Measurements from ENCODE around the gene UPK3A. TPM values are rescaled to one million over a fixed set of nuclear protein-coding genes. Genes with fewer than 3 reads are reported as not detected.

Gene UPK3A
- polyA plus RNA-seq, 1 of the 3 experiments (the other 2 are of a cell fraction) = not detected

DNA sequence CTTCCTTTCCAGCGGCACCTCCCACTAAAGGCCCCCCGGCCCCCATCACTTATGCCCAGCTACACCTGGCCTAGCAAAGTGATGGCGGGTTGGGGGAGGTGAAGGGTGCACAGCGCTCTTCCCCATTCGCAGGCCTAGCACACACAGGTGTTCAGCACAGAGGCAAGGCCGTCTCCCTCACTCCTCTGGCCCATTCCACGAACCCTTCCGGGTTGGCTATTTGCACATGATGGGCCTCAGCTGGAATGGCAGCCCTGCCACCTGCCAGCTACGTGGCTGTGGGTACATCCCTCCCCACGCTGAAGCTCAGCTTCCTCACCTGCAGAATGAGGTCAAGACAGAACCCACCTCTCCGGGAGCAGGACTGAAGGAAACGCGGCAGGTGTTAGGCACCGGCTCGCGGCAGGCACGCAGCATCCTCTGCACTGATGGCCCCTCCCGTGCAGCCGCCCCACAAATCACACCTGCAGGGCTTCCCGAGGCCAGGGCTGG lies 48.9 kb upstream of the UPK3A start:
- Histone ChIP-seq H3K36me3 (replicated peaks in 1 of 2; ENCODE audit: control insufficient read depth in 1 of 2, insufficient read depth in 2 of 2, low read length in 1 of 2) (peaks cover 0 to 5% of the 10 kb centered on the region in 2 experiments), H3K79me2 (ENCODE audit: insufficient read depth) (peaks cover 32% of the 10 kb centered on the region), H3K4me3 (ENCODE audit: low read depth in 2 of 2, low read length in 1 of 2) (no peak overlapping the region), H3K27me3 (ENCODE audit: insufficient read depth) (no peaks in the 10 kb centered on the region), H3K27ac (ENCODE audit: low read depth in 2 of 2, low read length in 1 of 2) (no peak overlapping the region), H2AFZ (ENCODE audit: low read depth) (no peak overlapping the region), H3K4me2 (no peak overlapping the region), H3K9me3 (no peaks in the 10 kb centered on the region), H3K9ac (no peak overlapping the region), H4K20me1 (ENCODE audit: insufficient read depth) (peaks cover 36% of the 10 kb centered on the region), H3F3A (replicated peaks; ENCODE audit: insufficient read depth) (no peaks in the 10 kb centered on the region), H3K9me2 (no peaks in the 10 kb centered on the region), H3K4me1 (ENCODE audit: control insufficient read depth in 1 of 2, insufficient read depth in 2 of 2, low read depth in 1 of 2, low read length in 1 of 2) (peaks cover 6 to 12% of the 10 kb centered on the region in 2 experiments; a peak in 2 of 4 replicates)
- no peak for DNase-seq
- WGBS (ENCODE audit: low lambda C conversion rate) = 88% methylated on average over 9 of the region's 20 CpGs
- TF ChIP-seq RFX5 (IDR thresholded peaks at IDR 0.05; ENCODE audit: low read length) = no peak
- no peak for TF ChIP-seq SIN3A (IDR thresholded peaks at IDR 0.05; ENCODE audit: borderline replicate concordance, low read depth, low read length)
- TF ChIP-seq, protein P1, sequence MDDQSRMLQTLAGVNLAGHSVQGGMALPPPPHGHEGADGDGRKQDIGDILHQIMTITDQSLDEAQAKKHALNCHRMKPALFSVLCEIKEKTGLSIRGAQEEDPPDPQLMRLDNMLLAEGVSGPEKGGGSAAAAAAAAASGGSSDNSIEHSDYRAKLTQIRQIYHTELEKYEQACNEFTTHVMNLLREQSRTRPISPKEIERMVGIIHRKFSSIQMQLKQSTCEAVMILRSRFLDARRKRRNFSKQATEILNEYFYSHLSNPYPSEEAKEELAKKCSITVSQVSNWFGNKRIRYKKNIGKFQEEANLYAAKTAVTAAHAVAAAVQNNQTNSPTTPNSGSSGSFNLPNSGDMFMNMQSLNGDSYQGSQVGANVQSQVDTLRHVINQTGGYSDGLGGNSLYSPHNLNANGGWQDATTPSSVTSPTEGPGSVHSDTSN (IDR thresholded peaks at IDR 0.05) = no peak
- TF ChIP-seq, protein P2, sequence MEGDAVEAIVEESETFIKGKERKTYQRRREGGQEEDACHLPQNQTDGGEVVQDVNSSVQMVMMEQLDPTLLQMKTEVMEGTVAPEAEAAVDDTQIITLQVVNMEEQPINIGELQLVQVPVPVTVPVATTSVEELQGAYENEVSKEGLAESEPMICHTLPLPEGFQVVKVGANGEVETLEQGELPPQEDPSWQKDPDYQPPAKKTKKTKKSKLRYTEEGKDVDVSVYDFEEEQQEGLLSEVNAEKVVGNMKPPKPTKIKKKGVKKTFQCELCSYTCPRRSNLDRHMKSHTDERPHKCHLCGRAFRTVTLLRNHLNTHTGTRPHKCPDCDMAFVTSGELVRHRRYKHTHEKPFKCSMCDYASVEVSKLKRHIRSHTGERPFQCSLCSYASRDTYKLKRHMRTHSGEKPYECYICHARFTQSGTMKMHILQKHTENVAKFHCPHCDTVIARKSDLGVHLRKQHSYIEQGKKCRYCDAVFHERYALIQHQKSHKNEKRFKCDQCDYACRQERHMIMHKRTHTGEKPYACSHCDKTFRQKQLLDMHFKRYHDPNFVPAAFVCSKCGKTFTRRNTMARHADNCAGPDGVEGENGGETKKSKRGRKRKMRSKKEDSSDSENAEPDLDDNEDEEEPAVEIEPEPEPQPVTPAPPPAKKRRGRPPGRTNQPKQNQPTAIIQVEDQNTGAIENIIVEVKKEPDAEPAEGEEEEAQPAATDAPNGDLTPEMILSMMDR (IDR thresholded peaks at IDR 0.05) = no peak
- no peak for TF ChIP-seq NRF1 (IDR thresholded peaks at IDR 0.05; ENCODE audit: low read depth, low read length)
- ChIA-PET CTCF (interaction anchor here (1.0 to 1.1 kb wide), 2 partner anchors 15 to 25 kb away, joined by 3 read pairs; no protein-coding TSS in a partner anchor), POLR2A (no interaction called here)

DNA sequence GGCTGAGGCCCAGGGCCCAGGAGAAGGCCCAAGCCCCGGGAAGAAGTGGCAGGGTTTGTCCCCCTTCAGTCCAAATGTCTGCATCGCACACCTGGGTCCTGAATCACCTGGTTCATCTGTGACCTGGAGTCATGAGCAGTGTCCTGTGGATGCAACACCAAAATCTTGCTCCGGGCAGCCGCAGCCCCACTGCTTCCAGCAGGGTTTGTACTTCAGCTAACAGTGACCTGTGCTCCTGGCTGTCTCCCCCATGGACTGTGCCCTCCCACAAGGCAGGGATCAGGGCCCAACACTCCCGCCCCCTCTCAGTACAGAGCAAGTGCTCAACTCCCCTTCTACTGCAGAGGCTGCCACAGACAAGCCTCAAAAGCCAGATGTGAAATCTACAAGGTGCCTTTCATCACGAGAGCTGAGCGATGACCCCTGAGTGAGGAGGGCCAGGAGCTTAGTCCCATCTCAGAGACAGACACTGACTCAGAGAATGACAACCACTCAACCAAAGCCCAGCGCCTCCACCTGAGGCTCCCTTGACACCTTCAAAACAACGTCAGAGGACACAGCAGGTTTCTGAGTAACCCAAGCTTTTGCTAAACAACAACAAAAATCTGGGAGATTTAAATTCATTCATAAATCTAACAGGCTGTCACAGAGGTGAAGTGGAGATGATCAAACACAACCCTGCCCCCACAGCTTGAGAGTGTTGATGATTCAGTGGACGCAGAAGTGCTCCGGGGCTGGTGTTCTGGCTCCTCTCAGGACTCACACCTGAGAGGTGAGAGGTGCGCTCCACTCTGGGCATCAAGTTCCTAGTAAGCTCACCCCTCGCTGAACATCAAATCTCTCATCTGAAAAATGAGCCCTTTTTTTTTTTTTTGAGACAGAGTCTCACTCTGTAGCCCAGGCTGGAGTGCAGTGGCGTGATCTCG lies 47.4 kb upstream of the UPK3A start:
- POLR2A ChIA-PET = no interaction called here
- TF ChIP-seq, protein P3, sequence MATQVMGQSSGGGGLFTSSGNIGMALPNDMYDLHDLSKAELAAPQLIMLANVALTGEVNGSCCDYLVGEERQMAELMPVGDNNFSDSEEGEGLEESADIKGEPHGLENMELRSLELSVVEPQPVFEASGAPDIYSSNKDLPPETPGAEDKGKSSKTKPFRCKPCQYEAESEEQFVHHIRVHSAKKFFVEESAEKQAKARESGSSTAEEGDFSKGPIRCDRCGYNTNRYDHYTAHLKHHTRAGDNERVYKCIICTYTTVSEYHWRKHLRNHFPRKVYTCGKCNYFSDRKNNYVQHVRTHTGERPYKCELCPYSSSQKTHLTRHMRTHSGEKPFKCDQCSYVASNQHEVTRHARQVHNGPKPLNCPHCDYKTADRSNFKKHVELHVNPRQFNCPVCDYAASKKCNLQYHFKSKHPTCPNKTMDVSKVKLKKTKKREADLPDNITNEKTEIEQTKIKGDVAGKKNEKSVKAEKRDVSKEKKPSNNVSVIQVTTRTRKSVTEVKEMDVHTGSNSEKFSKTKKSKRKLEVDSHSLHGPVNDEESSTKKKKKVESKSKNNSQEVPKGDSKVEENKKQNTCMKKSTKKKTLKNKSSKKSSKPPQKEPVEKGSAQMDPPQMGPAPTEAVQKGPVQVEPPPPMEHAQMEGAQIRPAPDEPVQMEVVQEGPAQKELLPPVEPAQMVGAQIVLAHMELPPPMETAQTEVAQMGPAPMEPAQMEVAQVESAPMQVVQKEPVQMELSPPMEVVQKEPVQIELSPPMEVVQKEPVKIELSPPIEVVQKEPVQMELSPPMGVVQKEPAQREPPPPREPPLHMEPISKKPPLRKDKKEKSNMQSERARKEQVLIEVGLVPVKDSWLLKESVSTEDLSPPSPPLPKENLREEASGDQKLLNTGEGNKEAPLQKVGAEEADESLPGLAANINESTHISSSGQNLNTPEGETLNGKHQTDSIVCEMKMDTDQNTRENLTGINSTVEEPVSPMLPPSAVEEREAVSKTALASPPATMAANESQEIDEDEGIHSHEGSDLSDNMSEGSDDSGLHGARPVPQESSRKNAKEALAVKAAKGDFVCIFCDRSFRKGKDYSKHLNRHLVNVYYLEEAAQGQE (IDR thresholded peaks at IDR 0.05; ENCODE audit: low read depth, low read length) = no peak
- no peak for TF ChIP-seq FOXM1 (IDR thresholded peaks at IDR 0.05; ENCODE audit: low read depth)
- no peak for TF ChIP-seq TAF1 (IDR thresholded peaks at IDR 0.05; ENCODE audit: borderline replicate concordance, low read depth, low read length)
- no peak for TF ChIP-seq TEAD4 (IDR thresholded peaks at IDR 0.05; ENCODE audit: borderline replicate concordance, insufficient read depth)
- TF ChIP-seq SIN3A (IDR thresholded peaks at IDR 0.05; ENCODE audit: borderline replicate concordance, low read depth, low read length) = no peak
- no peak for TF ChIP-seq TCF12 (IDR thresholded peaks at IDR 0.05)
- TF ChIP-seq NRF1 (IDR thresholded peaks at IDR 0.05; ENCODE audit: low read depth, low read length) = no peak
- no peak for TF ChIP-seq EP300 (IDR thresholded peaks at IDR 0.05; ENCODE audit: borderline replicate concordance in 1 of 2, low read depth in 1 of 2, low read length in 1 of 2)
- no peak for TF ChIP-seq ELF1 (IDR thresholded peaks at IDR 0.05)
- TF ChIP-seq, protein P1 (IDR thresholded peaks at IDR 0.05) = no peak
- TF ChIP-seq, protein P4, sequence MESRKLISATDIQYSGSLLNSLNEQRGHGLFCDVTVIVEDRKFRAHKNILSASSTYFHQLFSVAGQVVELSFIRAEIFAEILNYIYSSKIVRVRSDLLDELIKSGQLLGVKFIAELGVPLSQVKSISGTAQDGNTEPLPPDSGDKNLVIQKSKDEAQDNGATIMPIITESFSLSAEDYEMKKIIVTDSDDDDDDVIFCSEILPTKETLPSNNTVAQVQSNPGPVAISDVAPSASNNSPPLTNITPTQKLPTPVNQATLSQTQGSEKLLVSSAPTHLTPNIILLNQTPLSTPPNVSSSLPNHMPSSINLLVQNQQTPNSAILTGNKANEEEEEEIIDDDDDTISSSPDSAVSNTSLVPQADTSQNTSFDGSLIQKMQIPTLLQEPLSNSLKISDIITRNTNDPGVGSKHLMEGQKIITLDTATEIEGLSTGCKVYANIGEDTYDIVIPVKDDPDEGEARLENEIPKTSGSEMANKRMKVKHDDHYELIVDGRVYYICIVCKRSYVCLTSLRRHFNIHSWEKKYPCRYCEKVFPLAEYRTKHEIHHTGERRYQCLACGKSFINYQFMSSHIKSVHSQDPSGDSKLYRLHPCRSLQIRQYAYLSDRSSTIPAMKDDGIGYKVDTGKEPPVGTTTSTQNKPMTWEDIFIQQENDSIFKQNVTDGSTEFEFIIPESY (IDR thresholded peaks at IDR 0.05; ENCODE audit: borderline replicate concordance, low read depth) = no peak
- no peak for TF ChIP-seq RFX5 (IDR thresholded peaks at IDR 0.05; ENCODE audit: low read length)

More for the DNA sequence above, 47.4 kb upstream of the UPK3A start:
- H3K9me3 ChIP-seq = no peaks in the 10 kb centered on the region
- H4K20me1 ChIP-seq (ENCODE audit: insufficient read depth) = peaks cover 36% of the 10 kb centered on the region
- peaks cover 6 to 17% of the 10 kb centered on the region in 2 experiments; a peak in 2 of 4 replicates for H3K4me1 ChIP-seq (ENCODE audit: control insufficient read depth in 1 of 2, insufficient read depth in 2 of 2, low read depth in 1 of 2, low read length in 1 of 2)
- no peaks in the 10 kb centered on the region for H3K27me3 ChIP-seq (ENCODE audit: insufficient read depth)
- H3K9ac ChIP-seq = no peak overlapping the region
- H3K4me3 ChIP-seq (ENCODE audit: low read depth in 2 of 2, low read length in 1 of 2) = no peak overlapping the region
- H3K27ac ChIP-seq (ENCODE audit: low read depth in 2 of 2, low read length in 1 of 2) = no peak overlapping the region
- H3K9me2 ChIP-seq = no peaks in the 10 kb centered on the region
- DNase-seq = no peak
- peaks cover 3% of the 10 kb centered on the region for H3F3A ChIP-seq (replicated peaks; ENCODE audit: insufficient read depth)
- CTCF ChIA-PET = interaction anchor here (0.6 to 1.8 kb wide), 4 partner anchors 9 to 430 kb away, joined by 3 to 5 read pairs (median 4); no protein-coding TSS in a partner anchor
- H2AFZ ChIP-seq (ENCODE audit: low read depth) = no peak overlapping the region
- H3K36me3 ChIP-seq (replicated peaks in 1 of 2; ENCODE audit: control insufficient read depth in 1 of 2, insufficient read depth in 2 of 2, low read length in 1 of 2) = peaks cover 0 to 5% of the 10 kb centered on the region in 2 experiments
- 92% methylated on average over 11 of the region's 15 CpGs for WGBS (ENCODE audit: low lambda C conversion rate)
- no peak overlapping the region for H3K4me2 ChIP-seq
- H3K79me2 ChIP-seq (ENCODE audit: insufficient read depth) = peaks cover 32% of the 10 kb centered on the region

Measured in SK-N-SH (cell line).